ENCODE measurements around the gene KIF17. TPM values are rescaled to one million over a fixed set of nuclear protein-coding genes. Genes with fewer than 3 reads are reported as not detected.

Gene KIF17
- polyA plus RNA-seq, 1 donor from 2014 or later = 10.0 TPM

DNA sequence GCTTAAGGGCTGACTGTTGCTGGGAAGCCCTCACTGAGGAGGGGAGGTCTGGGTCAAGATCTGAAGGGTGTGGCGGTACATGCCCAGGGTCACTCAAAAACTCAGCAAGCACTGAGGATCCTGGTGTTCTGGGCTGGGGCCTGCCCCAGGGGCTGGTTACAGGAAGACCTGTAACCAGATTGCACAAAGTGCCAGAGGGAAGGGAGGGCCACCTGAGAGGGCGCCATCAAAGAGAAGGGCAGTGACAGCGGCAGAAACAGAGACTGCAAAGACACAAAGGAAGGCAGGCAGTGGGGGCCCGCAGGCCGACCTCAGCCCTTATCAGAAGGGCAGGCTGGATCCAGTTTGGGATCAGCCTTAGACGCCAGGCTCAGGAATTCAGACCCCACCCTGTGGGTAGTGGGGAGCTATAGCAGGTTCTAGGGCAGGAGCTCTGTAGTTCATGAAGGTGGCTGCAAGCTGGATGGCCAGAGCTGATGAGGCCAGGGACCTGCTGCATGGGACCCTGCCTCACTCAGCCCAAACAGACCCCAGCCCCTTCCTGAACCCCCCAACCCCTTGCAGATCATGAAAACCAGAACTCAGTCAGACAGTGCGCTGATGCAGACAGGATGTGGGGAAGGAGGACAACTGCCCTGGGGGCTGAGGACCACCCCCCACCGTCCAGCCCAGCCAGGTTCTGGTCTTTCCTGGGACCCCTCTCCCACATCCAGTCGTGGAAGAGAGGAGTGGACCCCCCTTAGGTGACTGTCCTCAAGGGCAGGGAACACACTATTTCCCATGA lies 10.8 kb upstream of the KIF17 start:
- no peak for TF ChIP-seq MXI1 (conservative IDR thresholded peaks at IDR 0.05; ENCODE audit: poor library complexity, severe bottlenecking)
- no peak for TF ChIP-seq EZH2 (IDR thresholded peaks at IDR 0.05; ENCODE audit: borderline replicate concordance, insufficient read depth, low read length, poor library complexity, severe bottlenecking)
- no peak for TF ChIP-seq SMC3 (conservative IDR thresholded peaks at IDR 0.05; ENCODE audit: poor library complexity)
- TF ChIP-seq POLR2AphosphoS5 (IDR thresholded peaks at IDR 0.05) = no peak
- TF ChIP-seq TAF1 (IDR thresholded peaks at IDR 0.05; ENCODE audit: low read depth) = no peak
- TF ChIP-seq EP300 (conservative IDR thresholded peaks at IDR 0.05; ENCODE audit: poor library complexity, severe bottlenecking) = no peak
- TF ChIP-seq, protein P1, sequence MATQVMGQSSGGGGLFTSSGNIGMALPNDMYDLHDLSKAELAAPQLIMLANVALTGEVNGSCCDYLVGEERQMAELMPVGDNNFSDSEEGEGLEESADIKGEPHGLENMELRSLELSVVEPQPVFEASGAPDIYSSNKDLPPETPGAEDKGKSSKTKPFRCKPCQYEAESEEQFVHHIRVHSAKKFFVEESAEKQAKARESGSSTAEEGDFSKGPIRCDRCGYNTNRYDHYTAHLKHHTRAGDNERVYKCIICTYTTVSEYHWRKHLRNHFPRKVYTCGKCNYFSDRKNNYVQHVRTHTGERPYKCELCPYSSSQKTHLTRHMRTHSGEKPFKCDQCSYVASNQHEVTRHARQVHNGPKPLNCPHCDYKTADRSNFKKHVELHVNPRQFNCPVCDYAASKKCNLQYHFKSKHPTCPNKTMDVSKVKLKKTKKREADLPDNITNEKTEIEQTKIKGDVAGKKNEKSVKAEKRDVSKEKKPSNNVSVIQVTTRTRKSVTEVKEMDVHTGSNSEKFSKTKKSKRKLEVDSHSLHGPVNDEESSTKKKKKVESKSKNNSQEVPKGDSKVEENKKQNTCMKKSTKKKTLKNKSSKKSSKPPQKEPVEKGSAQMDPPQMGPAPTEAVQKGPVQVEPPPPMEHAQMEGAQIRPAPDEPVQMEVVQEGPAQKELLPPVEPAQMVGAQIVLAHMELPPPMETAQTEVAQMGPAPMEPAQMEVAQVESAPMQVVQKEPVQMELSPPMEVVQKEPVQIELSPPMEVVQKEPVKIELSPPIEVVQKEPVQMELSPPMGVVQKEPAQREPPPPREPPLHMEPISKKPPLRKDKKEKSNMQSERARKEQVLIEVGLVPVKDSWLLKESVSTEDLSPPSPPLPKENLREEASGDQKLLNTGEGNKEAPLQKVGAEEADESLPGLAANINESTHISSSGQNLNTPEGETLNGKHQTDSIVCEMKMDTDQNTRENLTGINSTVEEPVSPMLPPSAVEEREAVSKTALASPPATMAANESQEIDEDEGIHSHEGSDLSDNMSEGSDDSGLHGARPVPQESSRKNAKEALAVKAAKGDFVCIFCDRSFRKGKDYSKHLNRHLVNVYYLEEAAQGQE (IDR thresholded peaks at IDR 0.05; ENCODE audit: borderline replicate concordance) = no peak
- TF ChIP-seq CTCF (IDR thresholded peaks at IDR 0.05; ENCODE audit: poor library complexity, severe bottlenecking) = no peak
- no peak for TF ChIP-seq RAD21 (conservative IDR thresholded peaks at IDR 0.05)
- no peaks in the 10 kb centered on the region for H3K9me3 ChIP-seq (ENCODE audit: low read length)

GRCh38 chr1:20727746-20728316 lies 10.0 kb upstream of the KIF17 start:
- Histone ChIP-seq H3K9me2 (ENCODE audit: insufficient read depth, low read length) (no peaks in the 10 kb centered on the region), H4K20me1 (ENCODE audit: insufficient read depth) (no peaks in the 10 kb centered on the region), H3K4me3 (ENCODE audit: low read length) (no peak overlapping the region), H2AFZ (ENCODE audit: low read depth, low read length) (no peak overlapping the region), H3K4me2 (ENCODE audit: low read length) (no peak overlapping the region), H3K27me3 (ENCODE audit: insufficient read depth, low read depth, low read length) (peaks cover 11% of the 10 kb centered on the region), H3K9ac (ENCODE audit: low read length) (no peak overlapping the region), H3K36me3 (ENCODE audit: insufficient read depth, low read length) (no peaks in the 10 kb centered on the region), H3F3A (ENCODE audit: insufficient read depth, low read length, poor library complexity, severe bottlenecking) (no peaks in the 10 kb centered on the region), H3K79me2 (replicated peaks; ENCODE audit: insufficient read depth, low read length) (no peaks in the 10 kb centered on the region), H3K27ac (ENCODE audit: low read length) (no peak overlapping the region), H3K9me3 (ENCODE audit: low read length) (no peaks in the 10 kb centered on the region)
- TF ChIP-seq EP300 (conservative IDR thresholded peaks at IDR 0.05; ENCODE audit: poor library complexity, severe bottlenecking) = no peak
- TF ChIP-seq SMC3 (conservative IDR thresholded peaks at IDR 0.05; ENCODE audit: poor library complexity) = no peak
- TF ChIP-seq TAF1 (IDR thresholded peaks at IDR 0.05; ENCODE audit: low read depth) = no peak
- no peak for TF ChIP-seq EZH2 (IDR thresholded peaks at IDR 0.05; ENCODE audit: borderline replicate concordance, insufficient read depth, low read length, poor library complexity, severe bottlenecking)
- no peak for TF ChIP-seq RAD21 (conservative IDR thresholded peaks at IDR 0.05)
- no peak for TF ChIP-seq CTCF (IDR thresholded peaks at IDR 0.05; ENCODE audit: poor library complexity, severe bottlenecking)
- no peak for TF ChIP-seq POLR2AphosphoS5 (IDR thresholded peaks at IDR 0.05)
- TF ChIP-seq, protein P1 (IDR thresholded peaks at IDR 0.05; ENCODE audit: borderline replicate concordance) = no peak
- TF ChIP-seq MXI1 (conservative IDR thresholded peaks at IDR 0.05; ENCODE audit: poor library complexity, severe bottlenecking) = no peak

More for the DNA sequence above, 10.8 kb upstream of the KIF17 start:
- no peaks in the 10 kb centered on the region for H3K36me3 ChIP-seq (ENCODE audit: insufficient read depth, low read length)
- no peaks in the 10 kb centered on the region for H3K79me2 ChIP-seq (replicated peaks; ENCODE audit: insufficient read depth, low read length)
- H3K4me2 ChIP-seq (ENCODE audit: low read length) = no peak overlapping the region
- no peak overlapping the region for H3K9ac ChIP-seq (ENCODE audit: low read length)
- no peaks in the 10 kb centered on the region for H3F3A ChIP-seq (ENCODE audit: insufficient read depth, low read length, poor library complexity, severe bottlenecking)
- H3K9me2 ChIP-seq (ENCODE audit: insufficient read depth, low read length) = no peaks in the 10 kb centered on the region
- no peak overlapping the region for H3K4me3 ChIP-seq (ENCODE audit: low read length)
- H3K27me3 ChIP-seq (ENCODE audit: insufficient read depth, low read depth, low read length) = peaks cover 11% of the 10 kb centered on the region
- H4K20me1 ChIP-seq (ENCODE audit: insufficient read depth) = no peaks in the 10 kb centered on the region
- no peak overlapping the region for H3K27ac ChIP-seq (ENCODE audit: low read length)
- no peak overlapping the region for H2AFZ ChIP-seq (ENCODE audit: low read depth, low read length)

Measured in neural cell (in vitro differentiated cells).